ENCODE results near the gene N4BP3.

DNA sequence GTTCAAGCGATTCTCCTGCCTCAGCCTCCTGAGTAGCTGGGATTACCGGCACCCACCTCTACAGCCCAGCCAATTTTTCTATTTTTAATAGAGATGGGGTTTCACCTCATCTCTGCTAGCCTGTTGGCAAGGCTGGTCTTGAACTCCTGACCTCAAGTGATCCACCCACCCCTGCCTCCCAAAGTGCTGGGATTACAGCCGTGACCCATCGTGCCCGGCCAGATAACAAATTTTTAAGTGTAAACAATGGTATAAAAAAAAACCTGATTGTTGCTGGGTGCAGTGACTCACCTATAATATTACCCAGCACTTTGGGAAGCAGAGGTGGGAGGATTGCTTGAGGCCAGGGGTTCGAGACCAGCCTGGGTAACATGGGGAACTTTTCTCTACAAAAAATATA, 28.0 kb upstream of the N4BP3 start:
- TF ChIP-seq, protein P1, sequence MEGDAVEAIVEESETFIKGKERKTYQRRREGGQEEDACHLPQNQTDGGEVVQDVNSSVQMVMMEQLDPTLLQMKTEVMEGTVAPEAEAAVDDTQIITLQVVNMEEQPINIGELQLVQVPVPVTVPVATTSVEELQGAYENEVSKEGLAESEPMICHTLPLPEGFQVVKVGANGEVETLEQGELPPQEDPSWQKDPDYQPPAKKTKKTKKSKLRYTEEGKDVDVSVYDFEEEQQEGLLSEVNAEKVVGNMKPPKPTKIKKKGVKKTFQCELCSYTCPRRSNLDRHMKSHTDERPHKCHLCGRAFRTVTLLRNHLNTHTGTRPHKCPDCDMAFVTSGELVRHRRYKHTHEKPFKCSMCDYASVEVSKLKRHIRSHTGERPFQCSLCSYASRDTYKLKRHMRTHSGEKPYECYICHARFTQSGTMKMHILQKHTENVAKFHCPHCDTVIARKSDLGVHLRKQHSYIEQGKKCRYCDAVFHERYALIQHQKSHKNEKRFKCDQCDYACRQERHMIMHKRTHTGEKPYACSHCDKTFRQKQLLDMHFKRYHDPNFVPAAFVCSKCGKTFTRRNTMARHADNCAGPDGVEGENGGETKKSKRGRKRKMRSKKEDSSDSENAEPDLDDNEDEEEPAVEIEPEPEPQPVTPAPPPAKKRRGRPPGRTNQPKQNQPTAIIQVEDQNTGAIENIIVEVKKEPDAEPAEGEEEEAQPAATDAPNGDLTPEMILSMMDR (conservative IDR thresholded peaks at IDR 0.05; ENCODE audit: low read length): no peak
- no peak for TF ChIP-seq EZH2phosphoT487 (IDR thresholded peaks at IDR 0.05; ENCODE audit: borderline replicate concordance, low read depth, low read length)
